GM19468 (cell line): ENCODE results near the gene TMEM161A.
A peak's percentile ranks its signal among the peaks of the same experiment; 100 is the strongest.
"Not testable (repeated sequence)": the region's sequence is repeated elsewhere in the genome, so short reads cannot be mapped to it uniquely, and the experiment has no call there.

Source experiments
- ATAC-seq: cut with Tn5 transposase; IDR thresholded peaks from one replicate; pipeline ENCODE4 v1.9.1; 2021; ENCODE audit warnings: mild to moderate bottlenecking, moderate library complexity, moderate number of reproducible peaks; ENCODE audit not compliant: unreplicated experiment; ENCODE audit errors: extremely low read depth

TMEM161A gene

GRCh38 chr19:19157808-19158207 is 19.5 kb upstream of the TMEM161A start:
- no peak for ATAC-seq

GRCh38 chr19:19155495-19156219 is 17.4 kb upstream of the TMEM161A start:
- ATAC-seq: peak; percentile 76

GRCh38 chr19:19154768-19155494 is 16.7 kb upstream of the TMEM161A start:
- no peak for ATAC-seq

GRCh38 chr19:19152668-19153384 is 14.5 kb upstream of the TMEM161A start:
- no peak for ATAC-seq

GRCh38 chr19:19151418-19151817 is 13.1 kb upstream of the TMEM161A start:
- no peak for ATAC-seq

GRCh38 chr19:19149435-19149834 is 11.2 kb upstream of the TMEM161A start:
- ATAC-seq: no peak

- not testable (repeated sequence) for ATAC-seq
These were observed 10.2 kb upstream of the TMEM161A start for GRCh38 chr19:19148504-19148903.

GRCh38 chr19:19147344-19147743 is 9.1 kb upstream of the TMEM161A start:
- no peak for ATAC-seq

- no peak for ATAC-seq
These were observed 8.6 kb upstream of the TMEM161A start for GRCh38 chr19:19146865-19147264.

- no peak for ATAC-seq
These were observed 7.7 kb upstream of the TMEM161A start for GRCh38 chr19:19145684-19146608.

- no peak for ATAC-seq
These were observed 7.0 kb upstream of the TMEM161A start for GRCh38 chr19:19145281-19145680.

GRCh38 chr19:19142347-19142746 is 4.1 kb upstream of the TMEM161A start:
- no peak for ATAC-seq

GRCh38 chr19:19140476-19140875 is 2.2 kb upstream of the TMEM161A start:
- ATAC-seq: no peak

GRCh38 chr19:19139876-19140229 is 1.6 kb upstream of the TMEM161A start:
- ATAC-seq: no peak

GRCh38 chr19:19137556-19138108 is 646 bp downstream of the TMEM161A start:
- ATAC-seq: no peak

- ATAC-seq: not testable (repeated sequence)
These were observed 2.6 kb downstream of the TMEM161A start for GRCh38 chr19:19135713-19136112.

- no peak for ATAC-seq
These were observed 3.6 kb downstream of the TMEM161A start for GRCh38 chr19:19134687-19135158.

GRCh38 chr19:19133985-19134384 is 4.3 kb downstream of the TMEM161A start:
- ATAC-seq: no peak

- ATAC-seq: no peak
These were observed 5.4 kb downstream of the TMEM161A start for GRCh38 chr19:19132912-19133311.

- ATAC-seq: no peak
These were observed 6.3 kb downstream of the TMEM161A start for GRCh38 chr19:19131989-19132388.
